AG04450 (cell line): ENCODE results near the gene RAB31. TPM values are rescaled to one million over a fixed set of nuclear protein-coding genes. Genes with fewer than 3 reads are reported as not detected.
A peak's percentile ranks its signal among the peaks of the same experiment; 100 is the strongest.

Source experiments
- CTCF ChIA-PET: fragments of 300-600, 350-600 bp; formaldehyde crosslinking; extraction: SDS; loops from one replicate; lab custom pipeline; 2022; ENCODE audit warnings: antibody characterized with exemption, inconsistent platforms; lab: Charles Lee
- POLR2A ChIA-PET: fragments of 350-600 bp; formaldehyde crosslinking; extraction: SDS; loops from one replicate; lab custom pipeline; 2021; ENCODE audit warnings: antibody characterized with exemption, inconsistent platforms; lab: Yijun Ruan, JAX
- DNase-seq: peaks from one replicate; pipeline ENCODE4 v3.0.0-alpha.2; 2011; ENCODE audit warnings: low read depth, low spot score
- H3K27ac ChIP-seq: one replicate; pipeline ENCODE4 v1.5.1; 2012; ENCODE audit warnings: low read depth, low read length, control low read depth
- H3K27me3 ChIP-seq: one replicate; pipeline ENCODE4 v1.6.0; 2012; ENCODE audit warnings: low read length; ENCODE audit not compliant: control insufficient read depth, insufficient read depth
- H3K4me3 ChIP-seq: 2 replicates; pipeline ENCODE4 v1.5.1; 2011; ENCODE audit warnings: mild to moderate bottlenecking, low read depth, low read length, control low read depth
- H3K9me3 ChIP-seq: 2 replicates; pipeline ENCODE4 v1.5.1; 2012; ENCODE audit warnings: low read length; ENCODE audit not compliant: control insufficient read depth, insufficient read depth
- polyA plus RNA-seq: library from polyadenylated mRNA; depleted of rRNA; stranded (reverse); fragments of >200 nt; gene quantifications from 2 replicates; pipeline ENCODE4 v1.2.3, GENCODE V29; 2011
- TF ChIP-seq, protein P1 (sequence below): IDR thresholded peaks from 2 replicates; pipeline ENCODE4 v1.5.1; 2011; ENCODE audit warnings: low read depth, low read length, control low read depth, inconsistent platforms

RAB31 gene
- polyA plus RNA-seq, 1 experiment = 43.7 TPM

- TF ChIP-seq, protein P1, sequence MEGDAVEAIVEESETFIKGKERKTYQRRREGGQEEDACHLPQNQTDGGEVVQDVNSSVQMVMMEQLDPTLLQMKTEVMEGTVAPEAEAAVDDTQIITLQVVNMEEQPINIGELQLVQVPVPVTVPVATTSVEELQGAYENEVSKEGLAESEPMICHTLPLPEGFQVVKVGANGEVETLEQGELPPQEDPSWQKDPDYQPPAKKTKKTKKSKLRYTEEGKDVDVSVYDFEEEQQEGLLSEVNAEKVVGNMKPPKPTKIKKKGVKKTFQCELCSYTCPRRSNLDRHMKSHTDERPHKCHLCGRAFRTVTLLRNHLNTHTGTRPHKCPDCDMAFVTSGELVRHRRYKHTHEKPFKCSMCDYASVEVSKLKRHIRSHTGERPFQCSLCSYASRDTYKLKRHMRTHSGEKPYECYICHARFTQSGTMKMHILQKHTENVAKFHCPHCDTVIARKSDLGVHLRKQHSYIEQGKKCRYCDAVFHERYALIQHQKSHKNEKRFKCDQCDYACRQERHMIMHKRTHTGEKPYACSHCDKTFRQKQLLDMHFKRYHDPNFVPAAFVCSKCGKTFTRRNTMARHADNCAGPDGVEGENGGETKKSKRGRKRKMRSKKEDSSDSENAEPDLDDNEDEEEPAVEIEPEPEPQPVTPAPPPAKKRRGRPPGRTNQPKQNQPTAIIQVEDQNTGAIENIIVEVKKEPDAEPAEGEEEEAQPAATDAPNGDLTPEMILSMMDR = no peak
- POLR2A ChIA-PET = no interaction called here
- H3K4me3 ChIP-seq = no peak overlapping the region
- DNase-seq = no peak
- H3K9me3 ChIP-seq = peaks cover 6% of the 10 kb centered on the region
- CTCF ChIA-PET = no interaction called here
- H3K27me3 ChIP-seq = no peaks in the 10 kb centered on the region
- no peak overlapping the region for H3K27ac ChIP-seq
These were observed 29.0 kb upstream of the RAB31 start for GRCh38 chr18:9679125-9679524.

GRCh38 chr18:9681217-9681616, 26.9 kb upstream of the RAB31 start:
- no peak overlapping the region for H3K27ac ChIP-seq
- POLR2A ChIA-PET = no interaction called here
- peaks cover 6% of the 10 kb centered on the region for H3K9me3 ChIP-seq
- DNase-seq = no peak
- CTCF ChIA-PET = interaction anchor here (1.1 kb wide), 1 partner anchor 233 kb away, joined by 3 read pairs; the partner anchor contains the start of gene VAPA
- no peaks in the 10 kb centered on the region for H3K27me3 ChIP-seq
- H3K4me3 ChIP-seq = no peak overlapping the region
- TF ChIP-seq, protein P1 = no peak

- Histone ChIP-seq H3K27me3 (no peaks in the 10 kb centered on the region), H3K4me3 (no peak overlapping the region), H3K27ac (no peak overlapping the region), H3K9me3 (peaks cover 2% of the 10 kb centered on the region; the same call in 1 of the 2 replicates)
- CTCF ChIA-PET = interaction anchor here (2.2 kb wide), 1 partner anchor 268 kb away, joined by 17 read pairs; no protein-coding TSS in a partner anchor
- TF ChIP-seq, protein P1 = no peak
- POLR2A ChIA-PET = no interaction called here
- DNase-seq = no peak
These were observed 25.5 kb upstream of the RAB31 start for GRCh38 chr18:9682572-9682971.

GRCh38 chr18:9683418-9684396, 24.4 kb upstream of the RAB31 start:
- Histone ChIP-seq H3K4me3 (no peak overlapping the region), H3K9me3 (peaks cover 2% of the 10 kb centered on the region; the same call in 1 of the 2 replicates), H3K27ac (no peak overlapping the region), H3K27me3 (no peaks in the 10 kb centered on the region)
- ChIA-PET POLR2A (interaction anchor here (0.7 kb wide), 1 partner anchor 26 kb away, joined by 3 read pairs; no protein-coding TSS in a partner anchor), CTCF (interaction anchor here (0.6 to 2.2 kb wide), 7 partner anchors 10 to 274 kb away, joined by 3 to 17 read pairs (median 3); no protein-coding TSS in a partner anchor)
- DNase-seq = no peak
- TF ChIP-seq, protein P1 = peak; percentile 57
